ENCODE data around the gene HOXC9.

GRCh38 chr12:54020591-54021405 is 20.8 kb downstream of the HOXC9 start:
- TF ChIP-seq POLR2A (IDR thresholded peaks at IDR 0.05) (no peak), CTCF (IDR thresholded peaks at IDR 0.05) (no peak), POLR2AphosphoS5 (IDR thresholded peaks at IDR 0.05) (no peak)

Measured in breast epithelium (tissue), 3 donors.